ENCODE measurements around the gene NHERF2.
A peak's percentile ranks its signal among the peaks of the same experiment; 100 is the strongest.
"Not testable (repeated sequence)": the region's sequence is repeated elsewhere in the genome, so short reads cannot be mapped to it uniquely, and the experiment has no call there.

NHERF2 gene

DNA sequence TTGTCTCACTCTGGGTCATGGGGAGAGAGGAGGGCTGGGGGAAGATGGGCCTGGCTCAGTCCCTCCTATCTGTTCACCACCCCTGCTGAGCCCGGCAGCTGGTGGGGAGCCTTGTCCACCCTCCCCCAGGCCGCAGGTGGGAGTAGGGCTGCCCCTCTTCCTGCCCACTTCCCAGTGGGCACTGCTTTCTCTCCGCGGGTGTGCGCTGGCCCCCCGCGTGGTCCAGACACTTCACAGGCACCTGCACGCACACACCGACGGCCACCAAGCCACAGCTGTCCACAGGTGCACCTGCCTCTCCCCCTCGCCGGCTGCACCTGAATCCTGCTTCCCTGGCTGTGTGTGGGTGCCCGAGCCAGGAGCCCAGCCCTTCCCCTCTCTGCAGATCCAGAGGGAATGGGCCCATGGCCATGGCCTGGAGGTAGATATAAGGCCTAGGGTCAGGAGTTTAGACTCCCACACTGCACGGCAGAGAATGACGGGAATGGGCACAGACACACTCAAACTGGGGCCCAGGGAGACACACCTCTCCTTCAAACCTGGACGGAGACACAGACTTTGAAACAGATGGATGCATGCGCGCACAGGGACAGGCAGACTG, 2.0 kb downstream of the NHERF2 start:
- DNase-seq, result peak; percentile 44

DNA sequence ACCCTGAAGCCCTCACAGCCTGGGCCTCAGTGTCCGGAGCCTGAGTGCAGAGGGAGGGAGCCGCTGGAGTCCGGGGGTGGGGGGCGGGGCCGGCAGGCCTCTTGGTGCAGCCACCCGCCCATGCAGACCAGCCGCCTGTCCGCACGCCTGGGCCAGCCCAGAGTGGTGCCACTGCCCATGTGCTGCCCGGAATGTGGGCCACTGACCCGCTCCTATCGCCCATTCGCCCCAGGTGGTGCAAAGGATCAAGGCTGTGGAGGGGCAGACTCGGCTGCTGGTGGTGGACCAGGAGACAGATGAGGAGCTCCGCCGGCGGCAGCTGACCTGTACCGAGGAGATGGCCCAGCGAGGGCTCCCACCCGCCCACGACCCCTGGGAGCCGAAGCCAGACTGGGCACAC, 2.6 kb downstream of the NHERF2 start:
- no peak for DNase-seq

- no peak for DNase-seq
Observed at GRCh38 chr16:2030036-2030435, 3.3 kb downstream of the NHERF2 start.

DNA sequence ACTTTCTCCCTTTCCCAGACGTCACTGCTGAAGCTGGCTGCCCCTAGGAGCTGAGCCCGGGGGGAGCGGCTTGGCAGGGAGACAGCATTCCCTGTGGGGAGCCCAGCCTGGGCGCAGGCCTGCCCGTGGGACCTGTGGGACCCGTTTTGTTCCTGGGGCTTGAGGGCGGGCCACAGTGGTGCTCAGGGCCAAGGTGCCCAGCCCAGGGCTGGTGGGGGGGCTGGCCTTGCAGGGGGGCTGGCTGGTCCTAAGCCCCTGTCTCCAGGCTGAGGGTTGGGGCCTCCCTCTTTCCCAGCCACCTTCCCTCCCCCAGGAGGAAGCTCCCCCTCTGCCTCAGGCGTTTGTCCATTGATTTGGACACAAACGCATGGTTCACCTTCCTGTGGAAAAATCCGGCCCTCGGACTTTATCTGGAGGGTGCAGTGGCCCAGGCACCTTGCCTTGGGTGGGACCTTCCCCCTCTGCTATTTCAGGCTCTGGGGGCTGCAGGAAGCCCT, 4.4 kb downstream of the NHERF2 start:
- DNase-seq, result no peak

DNA sequence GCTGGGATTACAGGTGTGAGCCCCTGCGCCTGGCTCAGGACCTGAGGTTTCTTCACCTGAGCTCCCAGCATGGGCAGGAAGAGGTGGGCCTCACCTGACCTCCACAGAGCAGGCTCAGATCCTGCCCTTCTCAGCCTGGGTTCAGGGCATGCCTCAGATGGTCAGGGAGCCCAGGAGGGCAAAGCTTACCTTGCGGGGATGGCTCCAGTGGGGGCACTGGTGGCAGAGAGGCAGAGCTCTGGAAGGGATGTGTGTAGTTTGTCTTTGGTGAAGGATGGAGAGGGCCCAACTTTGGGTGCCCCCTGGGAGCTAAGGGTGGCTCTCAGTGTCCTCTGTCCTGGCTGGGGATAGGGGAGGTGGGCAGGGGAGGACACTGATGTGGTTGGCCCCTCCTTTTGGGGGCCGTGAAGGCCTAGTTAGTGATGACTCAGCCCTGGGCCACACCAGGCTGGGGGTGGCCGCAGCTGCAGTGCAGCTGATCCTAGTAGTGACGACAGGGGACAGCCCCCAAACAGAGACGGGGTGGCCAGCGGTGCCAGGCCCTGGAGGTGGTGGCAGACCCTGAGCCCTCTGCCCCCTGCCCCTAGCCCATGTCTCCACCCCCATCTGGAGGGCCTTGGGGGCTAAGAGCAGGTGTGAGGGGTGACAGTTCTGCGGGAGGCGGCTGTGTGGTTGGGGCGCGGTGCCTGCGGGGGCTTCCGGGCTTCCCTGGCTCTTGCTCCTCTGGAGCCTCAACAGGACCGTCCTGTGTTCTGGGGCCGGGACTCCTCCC, 5.8 kb downstream of the NHERF2 start:
- no peak for DNase-seq

DNA sequence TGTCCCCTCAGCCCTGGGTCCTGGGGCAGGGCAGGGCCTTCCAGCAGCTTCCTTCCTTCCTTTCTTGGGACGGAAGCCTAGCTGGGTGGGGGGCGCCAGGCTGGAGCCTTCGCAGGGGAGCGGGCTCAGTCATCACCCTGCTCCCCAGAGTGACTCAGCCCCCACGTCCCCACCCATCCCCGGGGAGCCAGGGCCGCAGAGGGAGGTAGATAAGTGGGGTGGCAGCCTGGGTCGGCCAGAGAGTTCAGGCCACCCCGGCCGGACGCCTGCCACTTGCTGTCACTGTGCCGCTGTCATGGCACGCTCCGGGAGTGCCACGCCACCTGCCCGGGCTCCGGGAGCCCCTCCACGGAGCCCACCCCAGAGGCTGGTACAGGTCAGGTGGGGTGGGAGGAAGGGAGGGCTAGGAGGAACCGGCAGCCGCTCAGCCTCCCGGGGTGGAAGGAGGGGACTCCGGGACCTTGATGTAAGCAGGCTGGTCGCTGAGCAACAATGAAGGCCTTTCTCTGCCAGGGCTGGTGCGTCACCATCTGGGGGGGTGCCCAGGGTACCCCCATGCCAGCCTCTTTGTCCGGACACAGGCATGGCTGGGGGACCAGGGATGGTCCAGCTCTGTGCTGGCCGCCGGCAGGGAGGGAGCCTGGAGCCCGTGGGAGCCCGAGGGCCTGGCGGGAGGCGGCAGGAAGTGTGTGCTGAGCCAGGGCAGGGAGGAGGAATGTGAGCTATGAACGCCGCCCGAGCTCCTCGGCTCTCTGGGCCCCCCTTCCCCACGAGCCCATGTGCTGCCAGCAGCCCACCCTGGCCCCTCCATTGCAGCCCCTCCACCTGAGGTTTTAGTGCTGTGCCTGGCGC, 6.6 kb downstream of the NHERF2 start:
- peak; percentile 37 for DNase-seq

GRCh38 chr16:2033909-2034695, 7.4 kb downstream of the NHERF2 start:
- not testable (repeated sequence) for DNase-seq

- no peak for DNase-seq
Observed at GRCh38 chr16:2034696-2035430, 8.2 kb downstream of the NHERF2 start.

DNA sequence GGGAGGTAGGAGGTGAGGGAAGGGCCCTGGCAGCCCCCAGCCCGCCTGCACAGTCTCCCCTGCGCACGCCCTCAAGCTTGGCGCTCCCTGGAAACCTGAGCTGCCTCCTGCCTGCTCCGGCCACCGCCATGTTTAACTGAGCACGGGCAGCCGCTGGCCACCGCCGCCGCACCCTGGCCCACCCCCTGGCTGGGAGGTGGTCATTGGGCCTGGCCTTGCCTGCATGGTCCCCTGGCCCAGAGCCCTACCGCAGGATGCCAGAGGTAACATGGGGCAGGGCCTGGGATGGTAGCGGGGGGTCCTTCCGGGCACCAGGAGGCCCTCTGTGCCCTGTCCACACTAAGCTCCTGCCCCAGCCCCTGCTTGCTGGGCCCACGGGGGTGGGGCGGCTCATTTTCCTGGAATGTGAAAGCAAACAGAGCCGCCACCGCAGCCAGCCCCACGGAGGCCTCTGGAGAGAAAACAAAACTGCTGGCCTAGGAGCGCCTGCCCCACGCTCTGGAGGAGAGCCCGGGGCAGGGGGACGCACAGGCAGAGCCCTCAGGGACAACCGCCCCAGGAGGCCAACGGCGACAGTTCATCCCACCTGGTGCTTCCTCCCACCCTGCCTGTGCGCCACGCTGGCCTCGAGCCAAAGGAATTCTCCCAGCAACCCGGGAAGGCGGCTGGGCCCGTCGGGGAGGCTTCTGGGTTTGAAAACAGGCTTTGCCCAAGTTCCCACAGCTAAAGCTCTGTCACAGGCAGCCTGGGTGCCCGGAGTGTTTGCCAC, 8.9 kb downstream of the NHERF2 start:
- DNase-seq, result peak; percentile 68

DNA sequence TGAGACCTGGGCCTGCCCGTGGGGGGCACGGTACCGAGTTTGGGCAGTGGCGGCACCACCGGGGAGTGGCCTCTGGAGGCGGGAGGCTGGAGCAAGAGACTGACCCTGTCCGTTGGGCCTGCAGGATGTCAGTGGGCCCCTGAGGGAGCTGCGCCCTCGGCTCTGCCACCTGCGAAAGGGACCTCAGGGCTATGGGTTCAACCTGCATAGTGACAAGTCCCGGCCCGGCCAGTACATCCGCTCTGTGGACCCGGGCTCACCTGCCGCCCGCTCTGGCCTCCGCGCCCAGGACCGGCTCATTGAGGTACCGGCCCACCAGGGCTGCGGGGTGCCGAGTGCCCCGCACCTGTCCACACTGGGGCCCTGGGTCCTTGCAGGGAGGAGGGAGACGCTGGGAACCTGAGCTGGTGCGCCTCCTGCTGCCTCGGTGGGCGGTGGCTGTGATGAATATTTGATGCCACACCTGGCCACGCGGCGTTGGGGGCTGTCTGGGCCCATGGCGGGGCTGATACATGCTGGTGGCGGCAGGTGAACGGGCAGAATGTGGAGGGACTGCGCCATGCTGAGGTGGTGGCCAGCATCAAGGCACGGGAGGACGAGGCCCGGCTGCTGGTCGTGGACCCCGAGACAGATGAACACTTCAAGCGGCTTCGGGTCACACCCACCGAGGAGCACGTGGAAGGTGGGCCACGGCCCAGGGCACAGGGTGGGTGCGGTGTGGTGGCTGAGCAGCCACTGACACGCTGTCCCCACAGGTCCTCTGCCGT, 9.7 kb downstream of the NHERF2 start:
- DNase-seq, result no peak

DNA sequence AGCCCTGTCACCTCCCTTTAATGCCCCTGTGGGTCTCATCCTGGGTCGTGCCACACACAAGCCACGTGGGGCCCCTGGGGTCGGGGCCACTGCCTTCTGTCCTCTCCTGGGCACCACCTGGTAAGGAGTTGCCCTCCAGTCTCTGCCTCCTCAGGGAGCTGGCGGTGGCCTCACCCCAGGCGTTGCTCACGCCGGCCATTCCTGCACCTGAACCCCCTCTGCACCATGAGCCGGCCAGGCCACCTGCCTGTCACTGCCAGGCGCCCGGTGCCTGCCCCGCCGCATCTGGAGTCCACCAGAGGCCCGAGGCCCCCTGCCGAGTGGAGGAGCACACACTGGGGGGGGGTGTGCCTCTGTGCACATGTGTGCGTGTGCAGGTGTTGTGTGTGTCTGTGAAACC, 10.4 kb downstream of the NHERF2 start:
- no peak for DNase-seq

DNA sequence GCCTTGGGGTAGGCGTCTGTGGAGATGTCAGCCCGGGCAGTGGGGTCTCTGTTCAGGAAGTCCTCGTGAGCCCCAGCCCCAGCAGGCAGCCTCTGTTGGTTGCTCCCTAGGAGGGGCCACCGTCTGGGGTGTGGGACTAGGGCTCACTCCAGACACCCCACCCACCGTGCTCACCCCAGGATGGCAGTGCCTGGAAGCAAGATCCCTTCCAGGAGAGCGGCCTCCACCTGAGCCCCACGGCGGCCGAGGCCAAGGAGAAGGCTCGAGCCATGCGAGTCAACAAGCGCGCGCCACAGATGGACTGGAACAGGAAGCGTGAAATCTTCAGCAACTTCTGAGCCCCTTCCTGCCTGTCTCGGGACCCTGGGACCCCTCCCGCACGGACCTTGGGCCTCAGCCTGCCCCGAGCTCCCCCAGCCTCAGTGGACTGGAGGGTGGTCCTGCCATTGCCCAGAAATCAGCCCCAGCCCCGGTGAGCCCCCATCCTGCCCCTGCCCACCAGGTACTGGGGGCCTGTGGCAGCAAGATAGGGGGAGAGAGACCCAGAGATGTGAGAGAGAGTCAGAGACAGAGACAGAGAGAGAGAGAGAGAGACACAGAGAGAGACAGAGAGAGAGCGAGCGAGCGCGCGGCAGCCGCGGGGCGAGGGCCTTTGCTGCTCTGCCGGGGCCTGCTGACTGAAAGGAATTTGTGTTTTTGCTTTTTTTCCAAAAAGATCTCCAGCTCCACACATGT, 11.1 kb downstream of the NHERF2 start:
- DNase-seq, result no peak

DNA sequence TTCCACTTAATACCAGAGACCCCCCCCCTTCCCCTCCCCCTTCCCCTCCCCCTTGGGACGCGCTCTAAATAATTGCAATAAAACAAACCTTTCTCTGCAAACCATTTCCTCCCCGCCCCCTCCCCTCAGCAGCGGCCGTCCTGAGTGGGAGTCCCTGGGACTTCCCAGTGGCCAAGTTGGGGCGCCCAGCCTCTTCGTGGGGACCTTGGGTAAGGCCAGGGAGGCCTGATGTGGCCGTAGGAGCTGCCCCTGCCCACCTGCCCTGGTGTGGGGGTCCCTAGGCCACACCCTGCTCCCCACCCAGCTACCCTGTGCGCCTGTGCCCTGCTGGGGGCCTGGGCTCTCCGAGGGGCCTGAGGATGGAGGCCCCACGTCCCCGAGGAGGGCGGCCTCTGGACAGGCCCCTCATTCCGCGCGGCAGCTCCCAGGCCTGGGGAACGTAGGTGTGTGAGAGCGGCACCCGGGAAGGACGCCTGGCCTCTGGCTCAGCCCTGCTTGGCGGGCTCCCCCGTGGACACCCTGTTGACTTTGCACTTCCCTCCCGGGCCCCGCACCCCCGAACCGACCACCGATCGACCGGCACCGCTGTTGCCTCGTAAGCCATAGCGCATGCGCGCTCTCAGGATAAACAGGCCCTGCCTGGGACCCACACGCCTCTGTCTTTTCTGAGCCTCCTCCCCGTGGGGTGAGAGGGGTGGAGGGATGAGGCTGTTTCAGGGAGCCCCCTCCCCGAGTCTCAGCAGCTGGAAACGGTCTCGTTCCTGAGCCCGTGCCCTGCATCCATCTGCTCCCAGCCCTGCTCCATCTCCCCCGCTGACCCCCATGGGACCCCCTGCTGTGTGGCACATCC, 11.9 kb downstream of the NHERF2 start:
- peak; percentile 53 for DNase-seq

DNA sequence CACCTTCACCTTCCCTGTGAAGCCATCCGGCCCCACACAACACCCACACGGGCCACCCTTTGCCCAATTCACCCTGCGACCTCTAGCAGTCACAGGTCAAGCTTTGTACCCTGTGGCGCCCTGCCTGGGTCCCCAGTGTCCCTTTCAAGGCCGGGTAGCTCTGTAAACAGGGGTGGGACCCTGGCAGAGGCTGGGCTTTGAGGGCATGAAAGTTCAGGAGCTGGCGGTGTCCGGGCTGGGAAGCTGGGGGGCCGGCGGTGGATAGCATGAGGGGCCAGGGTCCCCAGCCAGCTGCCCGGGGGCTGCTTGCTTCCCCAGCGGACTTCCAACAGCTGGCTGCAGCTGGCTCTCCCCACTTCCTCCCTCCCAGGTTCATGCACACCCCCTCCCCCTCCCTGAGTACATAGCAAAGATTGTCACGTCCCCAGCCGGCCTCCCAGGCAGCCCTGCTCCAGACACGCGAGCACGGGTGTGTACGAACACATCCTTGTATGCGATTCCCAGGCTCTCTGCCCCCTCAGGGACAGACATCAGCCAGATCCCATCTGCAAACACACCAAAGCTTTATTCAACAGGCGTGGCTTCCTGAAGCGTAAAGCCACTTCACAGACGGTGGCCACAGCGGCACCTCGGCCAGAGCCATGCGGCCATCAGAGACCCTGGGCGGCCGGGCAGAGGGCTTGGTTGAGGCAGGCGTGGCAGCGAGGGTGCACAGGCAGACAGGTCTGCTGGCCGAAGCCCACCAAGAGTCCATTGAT, 12.8 kb downstream of the NHERF2 start:
- peak; percentile 98 for DNase-seq

DNA sequence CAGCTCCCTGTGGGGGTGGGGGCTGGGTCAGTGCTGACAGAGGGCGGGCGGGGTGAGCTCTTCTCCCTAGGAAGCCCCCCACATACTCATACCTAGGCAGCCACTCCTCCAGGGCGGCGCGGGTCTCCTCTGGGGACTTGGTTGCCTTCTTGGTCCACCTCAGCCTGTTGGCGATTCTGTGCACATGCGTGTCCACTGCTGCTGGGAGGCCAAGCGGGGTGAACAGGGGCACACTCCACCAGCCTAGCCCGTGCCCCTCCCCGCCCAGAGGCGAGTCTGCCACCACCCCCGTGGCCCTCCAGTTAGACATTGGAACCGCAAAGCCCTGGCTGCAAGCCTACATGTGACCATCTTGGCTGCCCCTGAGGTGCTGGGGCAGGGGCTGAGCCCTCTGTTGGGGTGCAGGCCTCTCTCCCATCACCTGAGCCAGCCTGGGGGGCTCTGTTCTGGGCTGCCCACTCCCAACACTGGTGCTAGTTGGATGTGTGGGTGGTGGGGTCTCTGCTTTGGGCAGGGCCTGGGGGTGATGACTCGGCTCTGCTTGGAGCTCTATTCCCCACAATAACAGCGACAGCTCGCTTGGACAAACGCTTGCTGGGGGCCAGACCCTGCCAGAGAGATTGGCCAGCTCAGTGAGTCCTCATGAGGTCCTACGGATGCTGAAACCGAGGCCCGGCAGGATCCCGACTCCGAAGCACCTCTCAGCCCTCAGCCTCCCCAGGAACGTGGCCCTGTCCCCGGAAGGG, 13.5 kb downstream of the NHERF2 start:
- DNase-seq, result peak; percentile 50

DNA sequence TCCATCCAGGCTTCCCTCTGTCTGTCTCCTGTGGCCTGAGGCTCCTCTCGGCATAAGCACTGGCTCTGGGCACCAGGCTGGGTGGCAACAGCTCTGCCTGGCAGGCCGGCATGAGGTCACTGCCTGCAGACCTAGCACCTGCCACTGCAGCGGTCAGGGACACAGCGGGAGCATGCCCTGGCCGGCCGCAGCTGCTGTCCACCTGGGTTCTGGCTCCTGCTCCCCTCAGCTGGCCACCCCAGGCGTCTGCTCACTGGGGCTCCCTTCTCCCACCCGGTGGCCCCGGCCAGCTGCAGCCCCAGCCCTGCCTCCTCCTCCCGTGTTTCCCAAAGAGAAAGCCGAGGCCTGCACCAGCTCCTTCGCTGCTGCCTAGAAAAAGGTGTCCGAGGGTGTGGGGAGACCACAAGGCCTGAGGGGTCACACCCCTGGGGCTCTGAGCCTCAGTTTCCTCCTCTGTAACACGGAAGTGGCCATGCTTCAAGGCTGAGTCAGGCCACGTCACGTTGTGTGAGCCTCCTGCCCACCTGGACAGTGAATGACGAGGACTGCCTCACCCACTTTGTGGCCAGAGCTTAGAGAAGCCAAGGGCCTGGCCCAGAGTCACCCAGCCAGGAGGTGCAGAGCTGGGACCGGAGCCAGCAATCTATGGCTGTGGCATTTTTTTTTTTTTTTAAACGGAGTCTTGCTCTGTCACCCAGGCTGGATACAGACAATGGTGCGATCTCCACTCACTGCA, 14.3 kb downstream of the NHERF2 start:
- DNase-seq, result peak; percentile 89

All from DMS53 (cell line).